GM23338 (cell line): ENCODE results near the gene KCNA3. TPM values are rescaled to one million over a fixed set of nuclear protein-coding genes. Genes with fewer than 3 reads are reported as not detected.

Experiments
- ATAC-seq: fragments of 200-7000 bp; cut with Tn5 transposase; 3 replicates; pipeline ENCODE4 v1.9.1; 2020
- DNase-seq: peaks from one replicate; pipeline ENCODE4 v3.0.0-alpha.2; 2015; ENCODE audit warnings: low spot score
- H2AFZ ChIP-seq: fragments of 200-600 bp; sonication (generic); 2 replicates; pipeline ENCODE4 v1.8.0; 2016; ENCODE audit warnings: antibody characterized with exemption, mild to moderate bottlenecking, moderate library complexity
- H3F3A ChIP-seq: fragments of 200-600 bp; sonication (generic); replicated peaks from 2 replicates; pipeline ENCODE4 v1.8.0; 2017; ENCODE audit warnings: antibody characterized with exemption, mixed run types, low read depth
- H3K27ac ChIP-seq: fragments of 200-600 bp; sonication (generic); 2 replicates; pipeline ENCODE4 v1.6.1; 2016; ENCODE audit warnings: low read depth
- H3K27me3 ChIP-seq: fragments of 200-600 bp; sonication (generic); 2 replicates; pipeline ENCODE4 v1.8.0; 2016; ENCODE audit warnings: mild to moderate bottlenecking, mixed run types, moderate library complexity; ENCODE audit not compliant: insufficient read depth
- H3K36me3 ChIP-seq: fragments of 200-600 bp; sonication (generic); 2 replicates; pipeline ENCODE4 v1.8.0; 2016; ENCODE audit warnings: mild to moderate bottlenecking; ENCODE audit not compliant: insufficient read depth
- H3K4me1 ChIP-seq: fragments of 200-600 bp; sonication (generic); 2 replicates; pipeline ENCODE4 v1.8.0; 2016; ENCODE audit warnings: mild to moderate bottlenecking, moderate library complexity; ENCODE audit not compliant: insufficient read depth
- H3K4me2 ChIP-seq: fragments of 200-600 bp; sonication (generic); 2 replicates; pipeline ENCODE4 v1.7.1; 2017; ENCODE audit warnings: mixed run types
- H3K4me3 ChIP-seq: fragments of 200-600 bp; sonication (generic); 2 replicates; pipeline ENCODE4 v1.6.1; 2016; ENCODE audit warnings: mixed run types
- H3K79me2 ChIP-seq: fragments of 200-600 bp; sonication (generic); replicated peaks from 2 replicates; pipeline ENCODE4 v1.8.0; 2017; ENCODE audit warnings: mild to moderate bottlenecking; ENCODE audit not compliant: insufficient read depth
- H3K9me2 ChIP-seq: fragments of 200-600 bp; sonication (generic); 2 replicates; pipeline ENCODE4 v1.8.0; 2017; ENCODE audit not compliant: insufficient read depth
- H4K20me1 ChIP-seq: fragments of 200-600 bp; sonication (generic); replicated peaks from 2 replicates; pipeline ENCODE4 v1.8.0; 2017; ENCODE audit warnings: mild to moderate bottlenecking; ENCODE audit not compliant: insufficient read depth
- H3K27ac Mint-ChIP-seq: 2 replicates; pipeline ENCODE4 v1.8.0; 2020; ENCODE audit warnings: inconsistent platforms, mild to moderate bottlenecking, moderate library complexity, mixed read lengths
- H3K27me3 Mint-ChIP-seq: 3 replicates; pipeline ENCODE4 v1.8.0; 2022; ENCODE audit warnings: low read depth, mild to moderate bottlenecking, moderate library complexity, mixed read lengths, inconsistent platforms; ENCODE audit not compliant: insufficient read depth, poor library complexity
- H3K36me3 Mint-ChIP-seq: 3 replicates; pipeline ENCODE4 v1.8.0; 2021; ENCODE audit warnings: low read depth, mild to moderate bottlenecking, inconsistent platforms, moderate library complexity, mixed read lengths
- H3K4me1 Mint-ChIP-seq: 3 replicates; pipeline ENCODE4 v1.8.0; 2020; ENCODE audit warnings: mild to moderate bottlenecking, inconsistent platforms, mixed read lengths
- H3K4me3 Mint-ChIP-seq: 3 replicates; pipeline ENCODE4 v1.8.0; 2021; ENCODE audit warnings: moderate library complexity, mild to moderate bottlenecking, inconsistent platforms, mixed read lengths
- H3K9me3 Mint-ChIP-seq: 3 replicates; pipeline ENCODE4 v1.8.0; 2020; ENCODE audit warnings: moderate library complexity, mild to moderate bottlenecking, inconsistent platforms, mixed read lengths
- CREB1 ChIP-seq: fragments of 250-450 bp; sonication (Bioruptor Pico); IDR thresholded peaks from 2 replicates; pipeline ENCODE4 v1.5.0; 2020; ENCODE audit warnings: low read depth, mild to moderate bottlenecking, moderate library complexity
- CTCF ChIP-seq, 2 experiments: fragments of 200-600 bp in 1 of 2; sonication (generic) in 1 of 2; conservative IDR thresholded peaks; 2 replicates each; pipeline versions ENCODE4 v1.5.1 to v1.6.1; 2016 to 2017; ENCODE audit warnings: antibody characterized with exemption in 2 of 2, low read depth in 2 of 2, mild to moderate bottlenecking in 2 of 2, moderate library complexity in 1 of 2
- ETS1 ChIP-seq: IDR thresholded peaks from 2 replicates; pipeline ENCODE4 v1.6.1; 2016; ENCODE audit warnings: antibody characterized with exemption
- EZH2 ChIP-seq: fragments of 200-600 bp; sonication (generic); IDR thresholded peaks from one replicate; pipeline ENCODE4 v1.8.0; 2017; ENCODE audit warnings: antibody characterized with exemption, mild to moderate bottlenecking, low read depth; ENCODE audit not compliant: unreplicated experiment
- EZH2phosphoT487 ChIP-seq: fragments of 200-600 bp; sonication (generic); IDR thresholded peaks from one replicate; pipeline ENCODE4 v1.8.1; 2018; ENCODE audit warnings: antibody characterized with exemption; ENCODE audit not compliant: unreplicated experiment
- JUNB ChIP-seq: IDR thresholded peaks from one replicate; pipeline ENCODE4 v1.6.1; 2016; ENCODE audit warnings: antibody characterized with exemption; ENCODE audit not compliant: unreplicated experiment
- NANOG ChIP-seq: IDR thresholded peaks from 2 replicates; pipeline ENCODE4 v1.6.1; 2016; ENCODE audit warnings: antibody characterized with exemption, borderline replicate concordance
- POLR2AphosphoS5 ChIP-seq: IDR thresholded peaks from 2 replicates; pipeline ENCODE4 v1.6.1; 2016; ENCODE audit warnings: antibody characterized with exemption, low read depth
- STAT1 ChIP-seq: IDR thresholded peaks from one replicate; pipeline ENCODE4 v1.6.1; 2016; ENCODE audit warnings: antibody characterized with exemption; ENCODE audit not compliant: unreplicated experiment
- ZNF114 ChIP-seq: fragments of 250-450 bp; sonication (Bioruptor Pico); IDR thresholded peaks from 2 replicates; pipeline ENCODE4 v1.5.0; 2020; ENCODE audit warnings: mild to moderate bottlenecking, moderate library complexity
- ZNF331 ChIP-seq: fragments of 250-450 bp; sonication (Bioruptor Pico); IDR thresholded peaks from 2 replicates; pipeline ENCODE4 v1.5.0; 2020; ENCODE audit warnings: low read depth, mild to moderate bottlenecking, moderate library complexity
- ZNF462 ChIP-seq: fragments of 250-450 bp; sonication (Bioruptor Pico); IDR thresholded peaks from 2 replicates; pipeline ENCODE4 v1.5.0; 2020; ENCODE audit warnings: mild to moderate bottlenecking, moderate library complexity
- polyA plus RNA-seq: library from polyadenylated mRNA; unstranded; fragments of >200 nt; fragmentation: Nextera tagmentation; extraction: Ambion mirVana; gene quantifications from 2 replicates; pipeline ENCODE4 v1.2.1, GENCODE V29; 2016
- total RNA-seq: library from RNA; depleted of rRNA; stranded (reverse); fragments of >200 nt; shearing (Covaris generic); gene quantifications from 2 replicates; pipeline ENCODE4 v1.2.3, GENCODE V29; 2014
- TF ChIP-seq, protein P1 (sequence below): IDR thresholded peaks from one replicate; pipeline ENCODE4 v1.6.1; 2018; ENCODE audit warnings: antibody characterized with exemption; ENCODE audit not compliant: unreplicated experiment

KCNA3 gene
- total and polyA plus RNA-seq, 2 experiments from 2014 or later, result 0.32 to 4.2 TPM

GRCh38 chr1:110663241-110663640 lies 11.5 kb downstream of the KCNA3 start:
- Histone ChIP-seq H2AFZ (no peak overlapping the region), H3K79me2 (no peaks in the 10 kb centered on the region), H3K9me2 (no peaks in the 10 kb centered on the region), H3K4me2 (no peak overlapping the region), H3F3A (no peaks in the 10 kb centered on the region), H3K4me1 (no peaks in the 10 kb centered on the region), H3K4me3 (no peak overlapping the region), H3K36me3 (no peaks in the 10 kb centered on the region), H3K27ac (no peak overlapping the region), H4K20me1 (no peaks in the 10 kb centered on the region; the same call in 1 of the 2 replicates), H3K27me3 (no peaks in the 10 kb centered on the region)
- no peak overlapping the region for H3K4me3 Mint-ChIP-seq
- DNase-seq (no peak), ATAC-seq (no peak)
- H3K36me3 Mint-ChIP-seq, result no peaks in the 10 kb centered on the region
- H3K27ac Mint-ChIP-seq, result no peak overlapping the region
- no peaks in the 10 kb centered on the region for H3K9me3 Mint-ChIP-seq
- TF ChIP-seq ETS1 (no peak), POLR2AphosphoS5 (no peak), EZH2 (no peak), NANOG (no peak), ZNF462 (no peak), CTCF (conservative IDR thresholded peaks at IDR 0.05; ENCODE audit: low read depth in 2 of 2) (no peak), CREB1 (CRISPR knock-in tag) (no peak), EZH2phosphoT487 (no peak), JUNB (no peak), ZNF114 (CRISPR knock-in tag) (no peak), ZNF331 (CRISPR knock-in tag) (no peak), STAT1 (no peak)
- TF ChIP-seq, protein P1, sequence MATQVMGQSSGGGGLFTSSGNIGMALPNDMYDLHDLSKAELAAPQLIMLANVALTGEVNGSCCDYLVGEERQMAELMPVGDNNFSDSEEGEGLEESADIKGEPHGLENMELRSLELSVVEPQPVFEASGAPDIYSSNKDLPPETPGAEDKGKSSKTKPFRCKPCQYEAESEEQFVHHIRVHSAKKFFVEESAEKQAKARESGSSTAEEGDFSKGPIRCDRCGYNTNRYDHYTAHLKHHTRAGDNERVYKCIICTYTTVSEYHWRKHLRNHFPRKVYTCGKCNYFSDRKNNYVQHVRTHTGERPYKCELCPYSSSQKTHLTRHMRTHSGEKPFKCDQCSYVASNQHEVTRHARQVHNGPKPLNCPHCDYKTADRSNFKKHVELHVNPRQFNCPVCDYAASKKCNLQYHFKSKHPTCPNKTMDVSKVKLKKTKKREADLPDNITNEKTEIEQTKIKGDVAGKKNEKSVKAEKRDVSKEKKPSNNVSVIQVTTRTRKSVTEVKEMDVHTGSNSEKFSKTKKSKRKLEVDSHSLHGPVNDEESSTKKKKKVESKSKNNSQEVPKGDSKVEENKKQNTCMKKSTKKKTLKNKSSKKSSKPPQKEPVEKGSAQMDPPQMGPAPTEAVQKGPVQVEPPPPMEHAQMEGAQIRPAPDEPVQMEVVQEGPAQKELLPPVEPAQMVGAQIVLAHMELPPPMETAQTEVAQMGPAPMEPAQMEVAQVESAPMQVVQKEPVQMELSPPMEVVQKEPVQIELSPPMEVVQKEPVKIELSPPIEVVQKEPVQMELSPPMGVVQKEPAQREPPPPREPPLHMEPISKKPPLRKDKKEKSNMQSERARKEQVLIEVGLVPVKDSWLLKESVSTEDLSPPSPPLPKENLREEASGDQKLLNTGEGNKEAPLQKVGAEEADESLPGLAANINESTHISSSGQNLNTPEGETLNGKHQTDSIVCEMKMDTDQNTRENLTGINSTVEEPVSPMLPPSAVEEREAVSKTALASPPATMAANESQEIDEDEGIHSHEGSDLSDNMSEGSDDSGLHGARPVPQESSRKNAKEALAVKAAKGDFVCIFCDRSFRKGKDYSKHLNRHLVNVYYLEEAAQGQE, result no peak
- H3K27me3 Mint-ChIP-seq, result no peaks in the 10 kb centered on the region
- H3K4me1 Mint-ChIP-seq, result no peaks in the 10 kb centered on the region
